Stimulated activated naive CD4-positive, alpha-beta T cell treated with Interleukin-2 at 50 U/mL for 16 hours (primary cell): ENCODE results near the gene MC3R.
"Not testable (repeated sequence)": the region's sequence is repeated elsewhere in the genome, so short reads cannot be mapped to it uniquely, and the experiment has no call there.

Experiments used
- DNase-seq: peaks from one replicate; lab custom pipeline; 2025; lab: John Stamatoyannopoulos, UW

Gene MC3R

GRCh38 chr20:56247954-56248782 lies at the start of gene MC3R:
Gene MC3R, plus strand, starts transcription at chr20:56248732. Its CDS starts 112 bp downstream, at chr20:56248844.
- no peak for DNase-seq

GRCh38 chr20:56200456-56200855 lies 48.1 kb upstream of the MC3R start:
- DNase-seq, result no peak

GRCh38 chr20:56202493-56203077 lies 45.9 kb upstream of the MC3R start:
- no peak for DNase-seq

- no peak for DNase-seq
Observed at GRCh38 chr20:56204206-56204605, 44.3 kb upstream of the MC3R start.

- DNase-seq, result no peak
Observed at GRCh38 chr20:56205346-56205745, 43.2 kb upstream of the MC3R start.

GRCh38 chr20:56207656-56208055 lies 40.9 kb upstream of the MC3R start:
- no peak for DNase-seq

- no peak for DNase-seq
Observed at GRCh38 chr20:56208121-56208520, 40.4 kb upstream of the MC3R start.

- DNase-seq, result no peak
Observed at GRCh38 chr20:56211051-56211450, 37.5 kb upstream of the MC3R start.

- no peak for DNase-seq
Observed at GRCh38 chr20:56212091-56212490, 36.4 kb upstream of the MC3R start.

GRCh38 chr20:56213321-56213720 lies 35.2 kb upstream of the MC3R start:
- DNase-seq, result no peak

- no peak for DNase-seq
Observed at GRCh38 chr20:56215115-56215514, 33.4 kb upstream of the MC3R start.

- no peak for DNase-seq
Observed at GRCh38 chr20:56217829-56218228, 30.7 kb upstream of the MC3R start.

- DNase-seq, result not testable (repeated sequence)
Observed at GRCh38 chr20:56221186-56221585, 27.3 kb upstream of the MC3R start.

GRCh38 chr20:56222201-56222600 lies 26.3 kb upstream of the MC3R start:
- DNase-seq, result no peak

- no peak for DNase-seq
Observed at GRCh38 chr20:56222945-56223344, 25.6 kb upstream of the MC3R start.

- no peak for DNase-seq
Observed at GRCh38 chr20:56223352-56223751, 25.2 kb upstream of the MC3R start.

- no peak for DNase-seq
Observed at GRCh38 chr20:56228021-56228420, 20.5 kb upstream of the MC3R start.

- no peak for DNase-seq
Observed at GRCh38 chr20:56229812-56230211, 18.7 kb upstream of the MC3R start.

- no peak for DNase-seq
Observed at GRCh38 chr20:56234110-56234509, 14.4 kb upstream of the MC3R start.

GRCh38 chr20:56237335-56237734 lies 11.2 kb upstream of the MC3R start:
- no peak for DNase-seq

GRCh38 chr20:56244259-56244658 lies 4.3 kb upstream of the MC3R start:
- DNase-seq, result no peak

GRCh38 chr20:56245761-56246160 lies 2.8 kb upstream of the MC3R start:
- DNase-seq, result no peak

- DNase-seq, result no peak
Observed at GRCh38 chr20:56249244-56249955, 868 bp downstream of the MC3R start.
